MM.1S (cell line): ENCODE results near the gene CTNNBIP1.

Source experiments
- DNase-seq: peaks from one replicate; pipeline ENCODE4 v3.0.0-alpha.2; 2015
- H2AFZ ChIP-seq: fragments of 300-600 bp; sonication (generic); 2 replicates; pipeline ENCODE4 v1.6.0; 2016; ENCODE audit warnings: antibody characterized with exemption, low read length
- H3F3A ChIP-seq: fragments of 300-600 bp; sonication (generic); 2 replicates; pipeline ENCODE4 v1.6.1; 2016; ENCODE audit warnings: mild to moderate bottlenecking, antibody characterized with exemption, low read length, moderate library complexity, mixed read lengths; ENCODE audit not compliant: insufficient read depth
- H3K27ac ChIP-seq: fragments of 300-600 bp; sonication (generic); 2 replicates; pipeline ENCODE4 v1.5.1; 2016; ENCODE audit warnings: mild to moderate bottlenecking, low read length
- H3K27me3 ChIP-seq: fragments of 300-600 bp; sonication (generic); replicated peaks from 2 replicates; pipeline ENCODE4 v1.6.0; 2016; ENCODE audit warnings: low read length; ENCODE audit not compliant: insufficient read depth
- H3K36me3 ChIP-seq: fragments of 300-600 bp; sonication (generic); replicated peaks from 2 replicates; pipeline ENCODE4 v1.6.1; 2016; ENCODE audit warnings: mild to moderate bottlenecking, low read length, mixed read lengths; ENCODE audit not compliant: insufficient read depth
- H3K4me1 ChIP-seq: fragments of 300-600 bp; sonication (generic); 2 replicates; pipeline ENCODE4 v1.6.1; 2016; ENCODE audit warnings: low read length, mixed read lengths
- H3K4me2 ChIP-seq: fragments of 300-600 bp; sonication (generic); 2 replicates; pipeline ENCODE4 v1.6.0; 2016; ENCODE audit warnings: low read depth, low read length
- H3K4me3 ChIP-seq: fragments of 300-600 bp; sonication (generic); 2 replicates; pipeline ENCODE4 v1.5.1; 2016; ENCODE audit warnings: low read length, mixed read lengths
- H3K79me2 ChIP-seq: fragments of 300-600 bp; sonication (generic); 2 replicates; pipeline ENCODE4 v1.6.1; 2016; ENCODE audit warnings: mixed run types, low read length, mixed read lengths
- H3K9ac ChIP-seq: fragments of 300-600 bp; sonication (generic); 2 replicates; pipeline ENCODE4 v1.6.1; 2016; ENCODE audit warnings: low read length, mixed read lengths
- H3K9me2 ChIP-seq: fragments of 300-600 bp; sonication (generic); replicated peaks from 2 replicates; pipeline ENCODE4 v1.6.1; 2016; ENCODE audit warnings: mild to moderate bottlenecking, low read length, mixed read lengths; ENCODE audit not compliant: insufficient read depth
- H3K9me3 ChIP-seq: fragments of 300-600 bp; sonication (generic); replicated peaks from 2 replicates; pipeline ENCODE4 v1.6.1; 2016; ENCODE audit warnings: mild to moderate bottlenecking, low read length, mixed read lengths; ENCODE audit not compliant: insufficient read depth
- H4K20me1 ChIP-seq: fragments of 300-600 bp; sonication (generic); 2 replicates; pipeline ENCODE4 v1.6.1; 2016; ENCODE audit warnings: mild to moderate bottlenecking, low read length, moderate library complexity, mixed read lengths; ENCODE audit not compliant: insufficient read depth
- EZH2 ChIP-seq: fragments of 300-600 bp; sonication (generic); optimal IDR thresholded peaks from 2 replicates; pipeline ENCODE3; 2017; ENCODE audit warnings: low read depth, mild to moderate bottlenecking, antibody characterized with exemption, low read length, mixed read lengths
- EZH2phosphoT487 ChIP-seq: fragments of 300-600 bp; sonication (generic); IDR thresholded peaks from 2 replicates; pipeline ENCODE4 v1.6.1; 2018; ENCODE audit warnings: antibody characterized with exemption, low read length
- TF ChIP-seq, protein P1 (sequence below): fragments of 300-600 bp; sonication (generic); IDR thresholded peaks from 2 replicates; pipeline ENCODE4 v1.5.1; 2016; ENCODE audit warnings: antibody characterized with exemption, low read length, mixed read lengths

CTNNBIP1 gene

DNA sequence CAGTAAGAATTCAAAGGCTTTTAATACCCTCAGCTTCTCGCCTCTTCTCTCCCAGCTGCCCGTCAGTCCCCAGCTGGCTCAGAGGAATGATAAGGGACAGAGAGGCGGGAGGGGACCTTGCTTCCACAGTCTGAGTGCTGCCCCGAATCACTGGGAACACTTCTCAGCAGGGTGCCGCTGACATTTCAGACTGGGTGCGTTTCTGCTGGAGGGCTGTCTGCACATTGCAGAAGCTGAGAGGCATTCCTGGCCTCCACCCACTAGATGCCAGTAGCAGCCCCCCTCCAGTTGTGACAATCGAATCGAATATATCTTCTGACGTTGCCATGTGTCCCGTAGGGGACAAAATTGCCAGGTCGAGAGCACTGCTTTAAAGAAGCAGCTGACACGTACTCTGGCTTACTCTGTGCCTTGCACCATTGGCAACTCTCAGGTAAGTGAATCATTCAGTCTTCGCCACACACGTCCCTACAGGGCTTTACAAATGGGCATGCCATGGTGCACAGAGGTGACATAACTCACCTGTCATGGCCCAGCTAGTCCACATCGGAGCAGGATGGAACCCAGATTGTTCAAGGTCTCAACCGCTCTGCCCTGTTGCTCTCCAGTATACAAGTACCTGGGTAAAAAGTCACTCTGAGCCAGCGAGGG is 23.9 kb downstream of the CTNNBIP1 start:
- Histone ChIP-seq H3K9me3 (no peaks in the 10 kb centered on the region), H3K27me3 (no peaks in the 10 kb centered on the region), H3K36me3 (no peaks in the 10 kb centered on the region), H3K4me1 (no peaks in the 10 kb centered on the region), H2AFZ (no peak overlapping the region), H3K27ac (no peak overlapping the region), H3K9ac (no peak overlapping the region), H3F3A (no peaks in the 10 kb centered on the region), H3K9me2 (no peaks in the 10 kb centered on the region), H4K20me1 (no peaks in the 10 kb centered on the region), H3K4me3 (no peak overlapping the region), H3K4me2 (no peak overlapping the region), H3K79me2 (no peaks in the 10 kb centered on the region)
- no peak for DNase-seq
- no peak for TF ChIP-seq EZH2

DNA sequence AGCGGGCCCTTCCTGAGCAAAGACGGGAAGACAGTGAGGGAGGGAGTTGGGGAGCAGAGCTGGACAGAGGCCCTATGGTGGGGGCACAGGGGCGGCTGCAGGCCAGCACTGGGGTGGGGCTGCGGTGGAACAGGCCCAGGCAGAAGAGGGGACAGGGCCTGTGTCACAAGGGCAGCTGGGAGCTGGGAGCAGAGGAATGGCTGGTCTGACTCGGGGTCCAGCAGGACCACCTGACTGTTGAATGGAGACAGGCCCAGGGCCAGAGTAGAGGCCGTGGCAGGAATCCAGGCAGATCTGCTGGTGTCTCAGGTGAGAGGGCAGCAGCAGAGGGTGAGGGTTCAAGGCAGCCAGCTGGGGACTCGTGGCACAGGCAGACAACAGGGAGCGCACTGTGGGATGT is 25.3 kb downstream of the CTNNBIP1 start:
- DNase-seq, result no peak
- Histone ChIP-seq H3K4me1 (no peaks in the 10 kb centered on the region), H4K20me1 (no peaks in the 10 kb centered on the region), H2AFZ (no peak overlapping the region), H3K9me2 (no peaks in the 10 kb centered on the region), H3K27me3 (no peaks in the 10 kb centered on the region), H3K4me2 (no peak overlapping the region), H3K36me3 (no peaks in the 10 kb centered on the region), H3K27ac (no peak overlapping the region), H3K9ac (no peak overlapping the region), H3K9me3 (no peaks in the 10 kb centered on the region), H3F3A (no peaks in the 10 kb centered on the region), H3K4me3 (no peak overlapping the region), H3K79me2 (no peaks in the 10 kb centered on the region)
- TF ChIP-seq, protein P1, sequence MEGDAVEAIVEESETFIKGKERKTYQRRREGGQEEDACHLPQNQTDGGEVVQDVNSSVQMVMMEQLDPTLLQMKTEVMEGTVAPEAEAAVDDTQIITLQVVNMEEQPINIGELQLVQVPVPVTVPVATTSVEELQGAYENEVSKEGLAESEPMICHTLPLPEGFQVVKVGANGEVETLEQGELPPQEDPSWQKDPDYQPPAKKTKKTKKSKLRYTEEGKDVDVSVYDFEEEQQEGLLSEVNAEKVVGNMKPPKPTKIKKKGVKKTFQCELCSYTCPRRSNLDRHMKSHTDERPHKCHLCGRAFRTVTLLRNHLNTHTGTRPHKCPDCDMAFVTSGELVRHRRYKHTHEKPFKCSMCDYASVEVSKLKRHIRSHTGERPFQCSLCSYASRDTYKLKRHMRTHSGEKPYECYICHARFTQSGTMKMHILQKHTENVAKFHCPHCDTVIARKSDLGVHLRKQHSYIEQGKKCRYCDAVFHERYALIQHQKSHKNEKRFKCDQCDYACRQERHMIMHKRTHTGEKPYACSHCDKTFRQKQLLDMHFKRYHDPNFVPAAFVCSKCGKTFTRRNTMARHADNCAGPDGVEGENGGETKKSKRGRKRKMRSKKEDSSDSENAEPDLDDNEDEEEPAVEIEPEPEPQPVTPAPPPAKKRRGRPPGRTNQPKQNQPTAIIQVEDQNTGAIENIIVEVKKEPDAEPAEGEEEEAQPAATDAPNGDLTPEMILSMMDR, result no peak
- no peak for TF ChIP-seq EZH2phosphoT487
- TF ChIP-seq EZH2, result no peak

DNA sequence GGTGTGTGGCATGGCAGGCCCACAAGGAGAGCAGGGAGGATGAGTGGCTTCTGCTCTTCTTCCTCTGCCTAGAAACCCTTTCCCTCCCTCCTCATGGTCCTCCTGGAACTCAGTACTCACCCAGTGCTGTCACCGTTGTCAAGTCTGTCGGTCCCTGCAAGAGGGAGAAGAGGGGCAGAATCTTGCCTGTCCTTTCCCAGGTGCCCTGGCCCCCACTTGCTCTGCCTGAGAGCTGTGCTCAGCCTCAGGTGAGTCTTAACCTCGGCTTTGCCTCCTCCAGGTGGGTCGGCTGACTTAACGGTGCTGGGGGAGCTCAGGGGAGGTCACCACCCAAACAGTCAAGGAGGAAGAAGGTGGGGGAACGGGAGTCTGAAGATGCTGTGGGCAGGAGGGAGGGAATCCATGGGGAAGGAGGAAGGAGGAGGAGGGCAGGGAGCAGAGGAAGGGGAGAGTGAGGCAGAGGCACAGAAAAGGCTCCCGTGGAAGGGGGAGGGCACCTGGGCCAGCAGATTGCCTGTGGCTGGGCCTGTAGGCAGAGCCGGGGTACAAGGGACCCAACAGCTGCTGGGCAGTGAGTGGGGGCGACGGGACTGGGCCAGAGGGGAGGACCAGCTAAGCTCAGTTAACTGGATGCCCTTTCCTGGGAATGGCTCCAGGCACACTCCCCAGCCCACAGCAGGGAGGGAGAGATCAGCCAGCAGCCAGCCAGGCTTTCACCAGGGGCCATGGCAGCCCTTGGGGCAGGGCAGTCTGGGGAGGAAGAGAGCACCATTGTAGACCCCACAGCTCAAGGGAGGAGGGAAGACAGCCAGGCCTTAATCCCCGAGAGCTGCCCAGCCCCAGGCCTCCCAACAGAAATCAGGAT is 26.3 kb downstream of the CTNNBIP1 start:
- no peak overlapping the region for H3K4me2 ChIP-seq
- TF ChIP-seq, protein P1, result no peak
- TF ChIP-seq EZH2 (no peak), EZH2phosphoT487 (no peak)
- no peak overlapping the region for H3K27ac ChIP-seq
- H3K9ac ChIP-seq, result no peak overlapping the region
- H3K4me1 ChIP-seq, result no peaks in the 10 kb centered on the region
- DNase-seq, result no peak
- H3K36me3 ChIP-seq, result no peaks in the 10 kb centered on the region
- H3K9me3 ChIP-seq, result no peaks in the 10 kb centered on the region
- no peaks in the 10 kb centered on the region for H3K27me3 ChIP-seq
- H3K9me2 ChIP-seq, result no peaks in the 10 kb centered on the region
- H3K79me2 ChIP-seq, result no peaks in the 10 kb centered on the region
- no peaks in the 10 kb centered on the region for H4K20me1 ChIP-seq
- no peaks in the 10 kb centered on the region for H3F3A ChIP-seq
- H2AFZ ChIP-seq, result no peak overlapping the region
- no peak overlapping the region for H3K4me3 ChIP-seq

DNA sequence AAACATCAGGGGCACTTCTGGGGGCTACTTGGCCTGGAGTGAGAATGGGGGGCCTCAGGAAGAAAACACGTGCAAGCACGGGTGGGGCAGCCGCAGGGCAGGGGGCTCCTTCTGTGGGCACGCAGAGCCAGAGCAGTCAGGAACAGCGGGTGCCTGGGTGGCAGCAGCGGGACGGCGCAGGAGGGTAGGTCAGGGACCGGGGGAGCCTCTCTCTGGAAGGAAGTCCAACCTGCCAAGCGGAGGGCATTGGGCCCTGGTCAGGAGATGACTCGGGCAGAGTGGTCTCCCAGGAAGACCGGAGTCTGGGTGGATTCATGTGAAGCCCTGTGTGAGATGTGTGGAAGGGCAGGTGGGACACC is 27.1 kb downstream of the CTNNBIP1 start:
- Histone ChIP-seq H3F3A (no peaks in the 10 kb centered on the region), H4K20me1 (no peaks in the 10 kb centered on the region), H3K79me2 (no peaks in the 10 kb centered on the region), H2AFZ (no peak overlapping the region), H3K27ac (no peak overlapping the region), H3K4me1 (no peaks in the 10 kb centered on the region), H3K9me2 (no peaks in the 10 kb centered on the region), H3K4me3 (no peak overlapping the region), H3K9ac (no peak overlapping the region), H3K9me3 (no peaks in the 10 kb centered on the region), H3K27me3 (no peaks in the 10 kb centered on the region), H3K36me3 (no peaks in the 10 kb centered on the region), H3K4me2 (no peak overlapping the region)
- no peak for TF ChIP-seq EZH2phosphoT487
- TF ChIP-seq, protein P1, result no peak
- no peak for TF ChIP-seq EZH2
- no peak for DNase-seq
